SU-DHL-6 (cell line): Measurements from ENCODE around the gene SMARCA1.

Experiments used
- H2AFZ ChIP-seq: fragments of 200-600 bp; sonication (generic); 2 replicates; pipeline ENCODE4 v1.6.1; 2014; ENCODE audit warnings: low read depth, mild to moderate bottlenecking, moderate library complexity, mixed read lengths, antibody characterized with exemption, low read length; ENCODE audit not compliant: severe bottlenecking
- H3F3A ChIP-seq: fragments of 200-600 bp; shearing (Covaris generic); 2 replicates; pipeline ENCODE4 v1.6.0; 2016; ENCODE audit warnings: antibody characterized with exemption, mild to moderate bottlenecking; ENCODE audit not compliant: insufficient read depth
- H3K27ac ChIP-seq: fragments of 200-600 bp; sonication (generic); 2 replicates; pipeline ENCODE4 v1.5.1; 2016; ENCODE audit warnings: low read depth, mild to moderate bottlenecking, low read length, moderate library complexity, mixed read lengths
- H3K27me3 ChIP-seq: fragments of 200-600 bp; sonication (generic), shearing (Covaris generic); 2 replicates; pipeline ENCODE4 v1.6.0; 2014; ENCODE audit warnings: mild to moderate bottlenecking, low read length
- H3K36me3 ChIP-seq: fragments of 200-600 bp; sonication (generic); 2 replicates; pipeline ENCODE4 v1.6.1; 2014; ENCODE audit warnings: mild to moderate bottlenecking, low read length, mixed read lengths
- H3K4me2 ChIP-seq: fragments of 300-600, 200-600 bp; shearing (Covaris generic), sonication (generic); 2 replicates; pipeline ENCODE4 v1.6.0; 2014; ENCODE audit warnings: low read length, low read depth, mild to moderate bottlenecking; ENCODE audit not compliant: poor library complexity, severe bottlenecking
- H3K4me3 ChIP-seq: fragments of 200-600 bp; sonication (generic); 2 replicates; pipeline ENCODE4 v1.5.1; 2014; ENCODE audit warnings: antibody characterized with exemption, low read length, mild to moderate bottlenecking, mixed read lengths; ENCODE audit not compliant: insufficient read depth, poor library complexity, severe bottlenecking
- H3K79me2 ChIP-seq: fragments of 200-600 bp; sonication (generic); 2 replicates; pipeline ENCODE4 v1.6.1; 2014; ENCODE audit warnings: mild to moderate bottlenecking, low read length, moderate library complexity; ENCODE audit not compliant: insufficient read depth
- H3K9ac ChIP-seq: fragments of 200-600 bp; sonication (generic); 2 replicates; pipeline ENCODE4 v1.7.0; 2014; ENCODE audit warnings: mild to moderate bottlenecking, low read length
- H3K9me2 ChIP-seq: fragments of 200-600 bp; sonication (generic); replicated peaks from 2 replicates; pipeline ENCODE4 v1.6.1; 2014; ENCODE audit warnings: low read length; ENCODE audit not compliant: insufficient read depth
- H3K9me3 ChIP-seq: fragments of 200-600 bp; sonication (generic); 2 replicates; pipeline ENCODE4 v1.6.1; 2014; ENCODE audit warnings: low read length, mixed read lengths; ENCODE audit not compliant: insufficient read depth
- H4K20me1 ChIP-seq: fragments of 200-600 bp; sonication (generic); 2 replicates; pipeline ENCODE4 v1.6.1; 2014; ENCODE audit warnings: low read depth, mild to moderate bottlenecking, antibody characterized with exemption, low read length, moderate library complexity, mixed read lengths
- CTCF ChIP-seq: fragments of 200-600 bp; sonication (generic); IDR thresholded peaks from one replicate; pipeline ENCODE4 v1.5.1; 2017; ENCODE audit warnings: antibody characterized with exemption, mild to moderate bottlenecking, low read length, moderate library complexity; ENCODE audit not compliant: insufficient read depth, poor library complexity, severe bottlenecking
- EZH2phosphoT487 ChIP-seq: fragments of 200-600 bp; sonication (generic), shearing (Covaris generic); conservative IDR thresholded peaks from 2 replicates; pipeline ENCODE4 v1.6.1; 2018; ENCODE audit warnings: mild to moderate bottlenecking, antibody characterized with exemption, low read length, moderate library complexity, mixed read lengths

SMARCA1 gene

GRCh38 chrX:129529685-129530281 lies 6.5 kb upstream of the SMARCA1 start:
- no peaks in the 10 kb centered on the region for H4K20me1 ChIP-seq
- TF ChIP-seq CTCF: no peak
- TF ChIP-seq EZH2phosphoT487: no peak
- H3F3A ChIP-seq: no peaks in the 10 kb centered on the region
- no peak overlapping the region for H2AFZ ChIP-seq
- H3K27ac ChIP-seq: no peak overlapping the region
- H3K9me3 ChIP-seq: no peaks in the 10 kb centered on the region
- no peaks in the 10 kb centered on the region for H3K27me3 ChIP-seq
- no peak overlapping the region for H3K9ac ChIP-seq
- H3K9me2 ChIP-seq: no peaks in the 10 kb centered on the region
- no peak overlapping the region for H3K4me3 ChIP-seq
- H3K36me3 ChIP-seq: no peaks in the 10 kb centered on the region
- no peak overlapping the region for H3K4me2 ChIP-seq
- no peaks in the 10 kb centered on the region for H3K79me2 ChIP-seq

GRCh38 chrX:129525896-129526295 lies 2.6 kb upstream of the SMARCA1 start:
- Histone ChIP-seq H3K9ac (no peak overlapping the region), H3K27me3 (no peaks in the 10 kb centered on the region), H2AFZ (no peak overlapping the region), H4K20me1 (no peaks in the 10 kb centered on the region), H3K4me3 (no peak overlapping the region), H3K4me2 (no peak overlapping the region), H3K9me2 (no peaks in the 10 kb centered on the region), H3F3A (no peaks in the 10 kb centered on the region), H3K79me2 (no peaks in the 10 kb centered on the region), H3K36me3 (no peaks in the 10 kb centered on the region), H3K9me3 (no peaks in the 10 kb centered on the region), H3K27ac (no peak overlapping the region)
- TF ChIP-seq EZH2phosphoT487 (no peak), CTCF (no peak)

- no peak overlapping the region for H3K27ac ChIP-seq
- H3K4me3 ChIP-seq: no peak overlapping the region
- H4K20me1 ChIP-seq: no peaks in the 10 kb centered on the region
- no peaks in the 10 kb centered on the region for H3F3A ChIP-seq
- H3K9me3 ChIP-seq: no peaks in the 10 kb centered on the region
- no peaks in the 10 kb centered on the region for H3K79me2 ChIP-seq
- TF ChIP-seq EZH2phosphoT487: no peak
- TF ChIP-seq CTCF: no peak
- no peak overlapping the region for H2AFZ ChIP-seq
- H3K4me2 ChIP-seq: no peak overlapping the region
- no peaks in the 10 kb centered on the region for H3K9me2 ChIP-seq
- H3K27me3 ChIP-seq: no peaks in the 10 kb centered on the region
- no peaks in the 10 kb centered on the region for H3K36me3 ChIP-seq
- H3K9ac ChIP-seq: no peak overlapping the region
Measured at GRCh38 chrX:129525162-129525561, 1.9 kb upstream of the SMARCA1 start.
